Stimulated activated CD4-positive, alpha-beta T cell treated with anti-CD3 and anti-CD28 coated beads, Interleukin-1b, Interleukin-23, amount 100 ng/mL, for 48 hours (primary cell): ENCODE measurements around the gene ATP6V0D1.

Source experiments
- DNase-seq: peaks from one replicate; pipeline ENCODE4 v3.0.0-alpha.2; 2020

The ATP6V0D1 gene

DNA sequence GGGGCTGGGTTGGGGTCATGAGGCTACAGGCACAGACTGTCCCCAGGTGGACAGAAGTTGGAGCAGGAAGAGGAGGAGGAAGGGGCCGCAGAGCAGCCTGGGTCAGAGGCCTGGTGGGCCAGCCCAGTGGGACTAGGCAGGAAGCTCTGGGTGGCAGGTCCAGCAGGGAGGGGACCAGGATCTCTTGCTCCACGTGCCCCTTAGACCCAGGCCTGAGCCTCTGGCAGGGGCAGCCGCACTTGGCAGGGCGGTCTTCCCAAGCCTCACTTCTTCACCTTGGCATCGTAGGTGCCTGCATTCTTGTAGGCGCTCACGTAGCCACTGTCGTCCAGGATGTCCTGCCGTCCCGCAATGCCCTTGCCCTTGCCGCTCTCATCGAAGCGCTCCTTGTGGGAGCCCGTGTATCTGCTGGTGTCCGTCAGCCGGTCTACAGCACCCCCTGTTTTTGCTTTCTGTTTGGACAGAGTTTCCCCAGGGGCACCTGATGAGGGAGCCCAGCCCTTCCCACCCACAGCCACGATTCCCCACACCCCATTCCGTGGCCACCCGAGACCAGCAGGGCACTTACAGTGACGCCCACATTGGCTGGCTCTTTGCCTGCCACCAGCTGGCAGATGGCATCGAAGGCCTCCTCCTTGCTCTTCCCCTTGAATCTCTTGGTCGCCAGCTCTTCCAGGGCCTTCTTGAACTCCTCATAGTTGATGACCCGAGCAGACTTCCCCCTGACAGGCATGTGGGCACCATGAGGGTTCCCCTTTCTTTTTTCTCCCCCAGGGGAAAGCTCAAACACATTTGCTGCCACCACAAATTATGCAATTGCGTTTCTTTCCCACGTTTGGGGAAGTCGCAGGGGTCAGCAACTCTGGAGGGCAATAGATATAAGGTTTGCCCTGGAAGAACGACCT lies 90.8 kb downstream of the ATP6V0D1 start:
- no peak for DNase-seq

DNA sequence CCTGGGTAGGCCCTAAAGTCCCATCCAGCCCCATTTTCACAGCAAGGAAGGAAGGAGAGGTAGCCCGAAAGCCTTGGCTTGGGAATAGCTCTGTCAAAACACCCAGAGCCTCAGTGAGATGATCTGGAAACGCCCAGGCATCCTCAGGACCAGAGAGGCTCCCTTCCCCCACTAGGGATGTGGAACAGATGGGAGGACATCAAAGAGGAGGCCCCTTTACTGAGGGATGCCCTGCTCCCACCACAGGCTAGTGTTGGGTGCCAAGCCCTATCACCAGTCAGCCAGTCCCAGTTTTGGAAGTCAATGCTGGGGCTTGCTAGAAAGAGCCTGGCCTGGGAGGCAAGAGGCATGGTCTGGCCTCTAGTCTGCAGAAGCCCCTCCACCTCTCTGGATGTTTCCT lies 92.4 kb downstream of the ATP6V0D1 start:
- no peak for DNase-seq

DNA sequence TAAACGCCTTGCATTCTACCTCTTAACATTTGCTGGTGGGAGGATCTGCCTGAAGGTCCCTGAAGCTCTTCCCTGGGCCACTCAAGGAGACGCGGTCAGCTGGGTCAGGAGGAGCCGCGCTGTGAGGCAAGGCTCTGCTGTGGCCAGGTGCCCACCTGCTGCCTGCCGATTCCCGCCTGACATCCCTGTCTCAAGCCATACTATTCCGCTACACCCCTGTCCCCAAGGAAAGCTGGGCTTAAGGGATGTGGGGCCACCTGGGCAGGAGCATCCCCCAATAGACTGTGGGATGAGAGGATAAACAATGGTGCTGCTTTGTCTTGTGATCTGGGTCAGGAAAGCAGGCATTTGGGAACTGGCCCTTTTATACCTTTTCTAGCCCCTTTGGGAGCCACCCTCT lies 92.8 kb downstream of the ATP6V0D1 start:
- DNase-seq = no peak
